Karpas-422 (cell line): ENCODE data around the gene GLTPD2. TPM values are rescaled to one million over a fixed set of nuclear protein-coding genes. Genes with fewer than 3 reads are reported as not detected.

Source experiments
- DNase-seq: peaks from one replicate; pipeline ENCODE4 v3.0.0-alpha.2; 2015
- H2AFZ ChIP-seq: fragments of 200-600 bp; sonication (generic); 2 replicates; pipeline ENCODE4 v1.6.1; 2014; ENCODE audit warnings: antibody characterized with exemption, low read length, mixed read lengths
- H3K27ac ChIP-seq: fragments of 200-600 bp; sonication (generic); 2 replicates; pipeline ENCODE4 v1.5.1; 2014; ENCODE audit warnings: mild to moderate bottlenecking, low read length, moderate library complexity
- H3K27me3 ChIP-seq: fragments of 200-600 bp; sonication (generic); 2 replicates; pipeline ENCODE4 v1.6.1; 2014; ENCODE audit warnings: low read length, mixed read lengths
- H3K36me3 ChIP-seq: fragments of 200-600 bp; sonication (generic); 2 replicates; pipeline ENCODE4 v1.6.1; 2014; ENCODE audit warnings: low read length, mixed read lengths; ENCODE audit not compliant: insufficient read depth
- H3K4me1 ChIP-seq: fragments of 200-600 bp; sonication (generic); 2 replicates; pipeline ENCODE4 v1.6.1; 2014; ENCODE audit warnings: mild to moderate bottlenecking, low read length, mixed read lengths
- H3K4me2 ChIP-seq: fragments of 200-600 bp; sonication (generic); 2 replicates; pipeline ENCODE4 v1.6.1; 2014; ENCODE audit warnings: low read length, low read depth, mild to moderate bottlenecking; ENCODE audit not compliant: poor library complexity, severe bottlenecking
- H3K4me3 ChIP-seq: fragments of 200-600 bp; sonication (generic); 2 replicates; pipeline ENCODE4 v1.5.1; 2014; ENCODE audit warnings: mild to moderate bottlenecking, antibody characterized with exemption, low read length, mixed read lengths
- H3K79me2 ChIP-seq: fragments of 200-600 bp; sonication (generic); 2 replicates; pipeline ENCODE4 v1.6.1; 2014; ENCODE audit warnings: mild to moderate bottlenecking, low read length, mixed read lengths
- H3K9ac ChIP-seq: fragments of 200-600 bp; sonication (generic); 2 replicates; pipeline ENCODE4 v1.6.0; 2014; ENCODE audit warnings: low read length
- H3K9me2 ChIP-seq: fragments of 200-600 bp; sonication (generic), shearing (Covaris generic); replicated peaks from 2 replicates; pipeline ENCODE4 v1.6.0; 2014; ENCODE audit warnings: mild to moderate bottlenecking, low read length, moderate library complexity; ENCODE audit not compliant: insufficient read depth
- H3K9me3 ChIP-seq: fragments of 300-700, 200-600 bp; sonication (generic); 2 replicates; pipeline ENCODE4 v1.6.1; 2014; ENCODE audit warnings: low read length, mixed read lengths
- H4K20me1 ChIP-seq: fragments of 200-600 bp; sonication (generic); 2 replicates; pipeline ENCODE4 v1.6.1; 2014; ENCODE audit warnings: mild to moderate bottlenecking, antibody characterized with exemption, low read length, low read depth; ENCODE audit not compliant: insufficient read depth
- total RNA-seq: library from RNA; depleted of rRNA; stranded (reverse); fragments of >200 nt; shearing (Covaris generic); gene quantifications from 2 replicates; pipeline ENCODE4 v1.2.3, GENCODE V29; 2014; ENCODE audit warnings: low replicate concordance

GLTPD2 gene
- total RNA-seq, 1 experiment from 2014 or later, result not detected

DNA sequence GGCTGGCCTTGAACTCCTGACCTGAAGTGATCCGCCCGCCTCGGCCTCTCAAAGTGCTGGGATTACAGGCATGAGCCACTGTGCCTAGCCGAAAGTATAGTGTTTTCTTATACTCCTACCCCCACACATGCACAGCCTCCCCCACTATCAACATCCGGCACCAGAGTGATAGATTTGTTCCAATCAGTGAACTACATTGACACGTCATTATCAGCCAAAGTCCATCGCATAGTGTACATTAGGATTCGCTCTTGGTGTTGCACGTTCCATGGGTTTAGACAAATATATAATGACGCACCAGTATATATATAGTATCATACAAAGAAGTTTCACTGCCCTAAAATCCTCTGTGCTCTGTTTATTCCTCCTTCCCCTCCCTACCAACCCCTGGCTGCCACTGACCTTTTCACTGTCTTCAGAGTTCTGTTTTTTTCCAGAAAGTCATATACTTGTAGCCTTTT, 29.0 kb upstream of the GLTPD2 start:
- DNase-seq, result no peak
- H2AFZ ChIP-seq, result no peak overlapping the region
- H3K36me3 ChIP-seq, result no peaks in the 10 kb centered on the region
- no peaks in the 10 kb centered on the region for H3K79me2 ChIP-seq
- no peaks in the 10 kb centered on the region for H3K9me3 ChIP-seq
- no peak overlapping the region for H3K9ac ChIP-seq
- no peak overlapping the region for H3K4me3 ChIP-seq
- no peak overlapping the region for H3K4me2 ChIP-seq
- H3K4me1 ChIP-seq, result no peaks in the 10 kb centered on the region
- H3K9me2 ChIP-seq, result no peaks in the 10 kb centered on the region
- no peak overlapping the region for H3K27ac ChIP-seq
- no peaks in the 10 kb centered on the region for H4K20me1 ChIP-seq
- H3K27me3 ChIP-seq, result no peaks in the 10 kb centered on the region

DNA sequence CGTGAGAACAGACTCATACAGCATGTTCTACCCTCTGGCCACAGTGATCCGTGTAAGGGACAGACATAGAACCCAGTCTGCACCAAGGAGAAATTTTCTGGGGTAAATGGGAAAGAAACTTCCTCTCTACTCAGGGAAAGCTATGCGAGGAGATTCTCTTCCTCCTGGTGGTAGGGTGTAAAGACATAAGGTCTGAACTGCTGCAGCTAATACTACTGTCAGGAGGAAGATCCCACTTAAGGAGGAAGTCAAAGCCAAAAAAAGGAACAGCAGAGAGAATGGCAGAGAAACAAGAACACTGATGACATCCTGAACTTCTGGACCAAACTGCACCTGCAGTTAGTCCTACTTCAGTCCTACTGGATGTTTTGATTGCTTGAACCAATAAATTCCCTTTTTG, 24.2 kb upstream of the GLTPD2 start:
- Histone ChIP-seq H3K4me3 (no peak overlapping the region), H3K27ac (no peak overlapping the region), H3K9me2 (no peaks in the 10 kb centered on the region), H3K4me2 (no peak overlapping the region), H3K36me3 (no peaks in the 10 kb centered on the region), H3K9me3 (no peaks in the 10 kb centered on the region), H2AFZ (no peak overlapping the region), H4K20me1 (no peaks in the 10 kb centered on the region), H3K27me3 (no peaks in the 10 kb centered on the region), H3K79me2 (no peaks in the 10 kb centered on the region), H3K9ac (no peak overlapping the region), H3K4me1 (no peaks in the 10 kb centered on the region)
- no peak for DNase-seq

GRCh38 chr17:4766201-4766600, 22.6 kb upstream of the GLTPD2 start:
- DNase-seq, result no peak
- H3K4me1 ChIP-seq, result no peaks in the 10 kb centered on the region
- H3K4me2 ChIP-seq, result no peak overlapping the region
- H3K9ac ChIP-seq, result no peak overlapping the region
- H2AFZ ChIP-seq, result no peak overlapping the region
- no peak overlapping the region for H3K4me3 ChIP-seq
- H3K79me2 ChIP-seq, result no peaks in the 10 kb centered on the region
- no peak overlapping the region for H3K27ac ChIP-seq
- no peaks in the 10 kb centered on the region for H4K20me1 ChIP-seq
- no peaks in the 10 kb centered on the region for H3K27me3 ChIP-seq
- H3K9me2 ChIP-seq, result no peaks in the 10 kb centered on the region
- no peaks in the 10 kb centered on the region for H3K36me3 ChIP-seq
- H3K9me3 ChIP-seq, result no peaks in the 10 kb centered on the region

- Histone ChIP-seq H3K27ac (no peak overlapping the region), H2AFZ (no peak overlapping the region), H3K79me2 (no peaks in the 10 kb centered on the region), H3K36me3 (no peaks in the 10 kb centered on the region), H3K27me3 (no peaks in the 10 kb centered on the region), H3K9ac (no peak overlapping the region), H3K9me2 (no peaks in the 10 kb centered on the region), H3K4me3 (no peak overlapping the region), H3K9me3 (no peaks in the 10 kb centered on the region), H3K4me1 (no peaks in the 10 kb centered on the region), H4K20me1 (no peaks in the 10 kb centered on the region), H3K4me2 (no peak overlapping the region)
- DNase-seq, result no peak
Observed at GRCh38 chr17:4766723-4767122, 22.0 kb upstream of the GLTPD2 start.

DNA sequence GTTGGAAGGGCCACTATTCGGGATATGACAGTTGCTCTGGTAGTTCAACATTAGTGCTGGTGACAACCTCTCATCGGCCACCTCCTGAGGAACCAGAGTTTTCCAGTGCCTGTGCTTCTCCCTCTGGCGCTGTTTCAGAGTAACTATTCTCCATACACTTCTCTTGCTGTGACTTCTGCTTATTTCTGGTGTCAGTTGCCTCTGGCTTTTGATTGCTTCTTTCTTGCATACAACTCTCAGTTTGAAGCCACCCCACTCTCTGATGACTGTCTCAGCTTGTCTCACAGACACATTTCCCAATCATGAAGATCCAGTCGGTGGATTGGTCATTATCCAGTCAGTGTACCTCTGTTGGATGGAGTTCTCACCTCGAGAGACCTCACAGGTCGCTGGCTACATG, 20.5 kb upstream of the GLTPD2 start:
- H3K27ac ChIP-seq, result no peak overlapping the region
- no peaks in the 10 kb centered on the region for H3K27me3 ChIP-seq
- no peaks in the 10 kb centered on the region for H3K36me3 ChIP-seq
- DNase-seq, result no peak
- H2AFZ ChIP-seq, result no peak overlapping the region
- H3K4me2 ChIP-seq, result no peak overlapping the region
- H3K4me1 ChIP-seq, result no peaks in the 10 kb centered on the region
- no peaks in the 10 kb centered on the region for H3K79me2 ChIP-seq
- H3K4me3 ChIP-seq, result no peak overlapping the region
- no peak overlapping the region for H3K9ac ChIP-seq
- H4K20me1 ChIP-seq, result no peaks in the 10 kb centered on the region
- H3K9me2 ChIP-seq, result no peaks in the 10 kb centered on the region
- no peaks in the 10 kb centered on the region for H3K9me3 ChIP-seq

GRCh38 chr17:4769628-4770027, 19.1 kb upstream of the GLTPD2 start:
- Histone ChIP-seq H3K9me3 (no peaks in the 10 kb centered on the region), H4K20me1 (no peaks in the 10 kb centered on the region), H3K27ac (no peak overlapping the region), H3K9ac (no peak overlapping the region), H3K9me2 (no peaks in the 10 kb centered on the region), H3K4me2 (no peak overlapping the region), H2AFZ (no peak overlapping the region), H3K36me3 (no peaks in the 10 kb centered on the region), H3K4me1 (no peaks in the 10 kb centered on the region), H3K79me2 (no peaks in the 10 kb centered on the region), H3K27me3 (no peaks in the 10 kb centered on the region), H3K4me3 (no peak overlapping the region)
- DNase-seq, result no peak

GRCh38 chr17:4771519-4772234, 17.1 kb upstream of the GLTPD2 start, which contains the start of gene TM4SF5:
Gene TM4SF5, plus strand, starts transcription at chr17:4771886. Its CDS starts 37 bp downstream, at chr17:4771923.
- DNase-seq, result no peak
- Histone ChIP-seq H3K9ac (no peak within 1 kb of the TSS), H3K4me3 (no peak within 1 kb of the TSS), H3K4me2 (no peak within 1 kb of the TSS), H3K27ac (no peak within 1 kb of the TSS), H3K4me1 (no peaks in the 10 kb centered on the region), H3K36me3 (no peaks in the 10 kb centered on the region), H3K9me2 (no peaks in the 10 kb centered on the region), H4K20me1 (no peaks in the 10 kb centered on the region), H3K27me3 (no peaks in the 10 kb centered on the region), H3K9me3 (no peaks in the 10 kb centered on the region), H2AFZ (no peak within 1 kb of the TSS), H3K79me2 (no peaks in the 10 kb centered on the region)

GRCh38 chr17:4772235-4772613, 16.5 kb upstream of the GLTPD2 start:
- H3K9me2 ChIP-seq, result no peaks in the 10 kb centered on the region
- no peaks in the 10 kb centered on the region for H3K36me3 ChIP-seq
- H3K9ac ChIP-seq, result no peak overlapping the region
- H3K4me1 ChIP-seq, result no peaks in the 10 kb centered on the region
- DNase-seq, result no peak
- H3K27ac ChIP-seq, result no peak overlapping the region
- H3K9me3 ChIP-seq, result no peaks in the 10 kb centered on the region
- H3K4me3 ChIP-seq, result no peak overlapping the region
- H3K4me2 ChIP-seq, result no peak overlapping the region
- no peaks in the 10 kb centered on the region for H3K27me3 ChIP-seq
- no peak overlapping the region for H2AFZ ChIP-seq
- H4K20me1 ChIP-seq, result no peaks in the 10 kb centered on the region
- no peaks in the 10 kb centered on the region for H3K79me2 ChIP-seq
